ENCODE data around the gene FCHO2. TPM values are rescaled to one million over a fixed set of nuclear protein-coding genes. Genes with fewer than 3 reads are reported as not detected.

Gene FCHO2
- total RNA-seq, 1 experiment from 2014 or later: 25.3 TPM

- Histone ChIP-seq H3K27ac (ENCODE audit: low read length) (no peak overlapping the region), H3K4me3 (ENCODE audit: low read depth in 2 of 2, low read length in 2 of 2) (no peak overlapping the region), H3K9me3 (ENCODE audit: control insufficient read depth, insufficient read depth, low read depth, low read length) (no peaks in the 10 kb centered on the region), H3K27me3 (ENCODE audit: control insufficient read depth, insufficient read depth, low read length) (no peaks in the 10 kb centered on the region), H3K4me1 (ENCODE audit: control insufficient read depth, insufficient read depth, low read length) (no peaks in the 10 kb centered on the region), H3K36me3 (ENCODE audit: control insufficient read depth, insufficient read depth, low read length) (no peaks in the 10 kb centered on the region)
- DNase-seq (ENCODE audit: low read depth, low spot score): no peak
- intact Hi-C loops (cut with micrococcal nuclease; ENCODE audit: unreplicated experiment): no loop called here
- ChIA-PET POLR2A (no interaction called here), CTCF (no interaction called here)
- in situ Hi-C loops (cut with HindIII; ENCODE audit: low pct_unique_long_range_greater_than_20kb, low sequenced_read_pairs): no loop called here
- TF ChIP-seq TCF7L2 (IDR thresholded peaks at IDR 0.05; ENCODE audit: low read depth, low read length) (no peak), POLR2AphosphoS5 (IDR thresholded peaks at IDR 0.05; ENCODE audit: low read depth, low read length) (no peak), SIN3A (IDR thresholded peaks at IDR 0.05; ENCODE audit: borderline replicate concordance, insufficient read depth, low read depth, low read length) (no peak)
- TF ChIP-seq, protein P1, sequence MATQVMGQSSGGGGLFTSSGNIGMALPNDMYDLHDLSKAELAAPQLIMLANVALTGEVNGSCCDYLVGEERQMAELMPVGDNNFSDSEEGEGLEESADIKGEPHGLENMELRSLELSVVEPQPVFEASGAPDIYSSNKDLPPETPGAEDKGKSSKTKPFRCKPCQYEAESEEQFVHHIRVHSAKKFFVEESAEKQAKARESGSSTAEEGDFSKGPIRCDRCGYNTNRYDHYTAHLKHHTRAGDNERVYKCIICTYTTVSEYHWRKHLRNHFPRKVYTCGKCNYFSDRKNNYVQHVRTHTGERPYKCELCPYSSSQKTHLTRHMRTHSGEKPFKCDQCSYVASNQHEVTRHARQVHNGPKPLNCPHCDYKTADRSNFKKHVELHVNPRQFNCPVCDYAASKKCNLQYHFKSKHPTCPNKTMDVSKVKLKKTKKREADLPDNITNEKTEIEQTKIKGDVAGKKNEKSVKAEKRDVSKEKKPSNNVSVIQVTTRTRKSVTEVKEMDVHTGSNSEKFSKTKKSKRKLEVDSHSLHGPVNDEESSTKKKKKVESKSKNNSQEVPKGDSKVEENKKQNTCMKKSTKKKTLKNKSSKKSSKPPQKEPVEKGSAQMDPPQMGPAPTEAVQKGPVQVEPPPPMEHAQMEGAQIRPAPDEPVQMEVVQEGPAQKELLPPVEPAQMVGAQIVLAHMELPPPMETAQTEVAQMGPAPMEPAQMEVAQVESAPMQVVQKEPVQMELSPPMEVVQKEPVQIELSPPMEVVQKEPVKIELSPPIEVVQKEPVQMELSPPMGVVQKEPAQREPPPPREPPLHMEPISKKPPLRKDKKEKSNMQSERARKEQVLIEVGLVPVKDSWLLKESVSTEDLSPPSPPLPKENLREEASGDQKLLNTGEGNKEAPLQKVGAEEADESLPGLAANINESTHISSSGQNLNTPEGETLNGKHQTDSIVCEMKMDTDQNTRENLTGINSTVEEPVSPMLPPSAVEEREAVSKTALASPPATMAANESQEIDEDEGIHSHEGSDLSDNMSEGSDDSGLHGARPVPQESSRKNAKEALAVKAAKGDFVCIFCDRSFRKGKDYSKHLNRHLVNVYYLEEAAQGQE (IDR thresholded peaks at IDR 0.05; ENCODE audit: insufficient read depth in 1 of 2, low read depth in 2 of 2, low read length in 1 of 2): no peak
- TF ChIP-seq, protein P2, sequence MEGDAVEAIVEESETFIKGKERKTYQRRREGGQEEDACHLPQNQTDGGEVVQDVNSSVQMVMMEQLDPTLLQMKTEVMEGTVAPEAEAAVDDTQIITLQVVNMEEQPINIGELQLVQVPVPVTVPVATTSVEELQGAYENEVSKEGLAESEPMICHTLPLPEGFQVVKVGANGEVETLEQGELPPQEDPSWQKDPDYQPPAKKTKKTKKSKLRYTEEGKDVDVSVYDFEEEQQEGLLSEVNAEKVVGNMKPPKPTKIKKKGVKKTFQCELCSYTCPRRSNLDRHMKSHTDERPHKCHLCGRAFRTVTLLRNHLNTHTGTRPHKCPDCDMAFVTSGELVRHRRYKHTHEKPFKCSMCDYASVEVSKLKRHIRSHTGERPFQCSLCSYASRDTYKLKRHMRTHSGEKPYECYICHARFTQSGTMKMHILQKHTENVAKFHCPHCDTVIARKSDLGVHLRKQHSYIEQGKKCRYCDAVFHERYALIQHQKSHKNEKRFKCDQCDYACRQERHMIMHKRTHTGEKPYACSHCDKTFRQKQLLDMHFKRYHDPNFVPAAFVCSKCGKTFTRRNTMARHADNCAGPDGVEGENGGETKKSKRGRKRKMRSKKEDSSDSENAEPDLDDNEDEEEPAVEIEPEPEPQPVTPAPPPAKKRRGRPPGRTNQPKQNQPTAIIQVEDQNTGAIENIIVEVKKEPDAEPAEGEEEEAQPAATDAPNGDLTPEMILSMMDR (IDR thresholded peaks at IDR 0.05): no peak
- no TSS peak for BruUV-seq (replicated peaks)
- no peak for ATAC-seq
Measured at GRCh38 chr5:73131711-73132425, 176.0 kb downstream of the FCHO2 start.

DNA sequence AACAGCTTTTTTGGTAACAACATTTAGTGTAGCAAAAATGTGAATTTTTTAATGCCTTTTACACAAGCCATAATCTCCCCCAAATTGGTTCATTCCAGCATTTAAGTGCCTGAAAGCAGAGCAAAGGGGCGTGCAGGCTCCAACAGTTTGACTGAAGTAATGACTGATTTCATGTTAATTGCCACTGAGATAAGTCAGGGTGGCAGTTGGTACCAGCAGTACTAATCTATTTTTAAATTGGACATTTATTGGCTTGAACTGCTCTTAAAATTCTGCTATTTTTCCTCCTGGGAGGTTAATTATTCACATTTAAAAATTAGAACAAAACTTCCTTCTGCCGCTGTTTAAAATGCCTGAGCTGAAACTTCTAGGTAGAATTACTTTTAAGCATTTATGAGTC, 176.9 kb downstream of the FCHO2 start:
- no peak for TF ChIP-seq POLR2AphosphoS5 (IDR thresholded peaks at IDR 0.05; ENCODE audit: low read depth, low read length)
- no peak for TF ChIP-seq TCF7L2 (IDR thresholded peaks at IDR 0.05; ENCODE audit: low read depth, low read length)
- TF ChIP-seq, protein P2 (IDR thresholded peaks at IDR 0.05): no peak
- TF ChIP-seq, protein P1 (IDR thresholded peaks at IDR 0.05; ENCODE audit: insufficient read depth in 1 of 2, low read depth in 2 of 2, low read length in 1 of 2): no peak
- no peak for TF ChIP-seq SIN3A (IDR thresholded peaks at IDR 0.05; ENCODE audit: borderline replicate concordance, insufficient read depth, low read depth, low read length)
- no TSS peak for BruUV-seq (replicated peaks)
- H3K9me3 ChIP-seq (ENCODE audit: control insufficient read depth, insufficient read depth, low read depth, low read length): no peaks in the 10 kb centered on the region
- ATAC-seq (no peak), DNase-seq (ENCODE audit: low read depth, low spot score) (no peak)
- no peak overlapping the region for H3K27ac ChIP-seq (ENCODE audit: low read length)
- CTCF ChIA-PET: no interaction called here
- POLR2A ChIA-PET: no interaction called here
- no peak overlapping the region for H3K4me3 ChIP-seq (ENCODE audit: low read depth in 2 of 2, low read length in 2 of 2)
- H3K36me3 ChIP-seq (ENCODE audit: control insufficient read depth, insufficient read depth, low read length): no peaks in the 10 kb centered on the region
- intact Hi-C loops (cut with micrococcal nuclease; ENCODE audit: unreplicated experiment): no loop called here
- no peaks in the 10 kb centered on the region for H3K27me3 ChIP-seq (ENCODE audit: control insufficient read depth, insufficient read depth, low read length)
- H3K4me1 ChIP-seq (ENCODE audit: control insufficient read depth, insufficient read depth, low read length): no peaks in the 10 kb centered on the region
- in situ Hi-C loops (cut with HindIII; ENCODE audit: low pct_unique_long_range_greater_than_20kb, low sequenced_read_pairs): no loop called here

Measured in Panc1 (cell line).